ENCODE results near the gene LIN28B.
"Not testable (repeated sequence)": the region's sequence is repeated elsewhere in the genome, so short reads cannot be mapped to it uniquely, and the experiment has no call there.

The LIN28B gene

GRCh38 chr6:105069821-105070445 lies 113.0 kb downstream of the LIN28B start:
- no peak for DNase-seq (ENCODE audit: low spot score)

DNA sequence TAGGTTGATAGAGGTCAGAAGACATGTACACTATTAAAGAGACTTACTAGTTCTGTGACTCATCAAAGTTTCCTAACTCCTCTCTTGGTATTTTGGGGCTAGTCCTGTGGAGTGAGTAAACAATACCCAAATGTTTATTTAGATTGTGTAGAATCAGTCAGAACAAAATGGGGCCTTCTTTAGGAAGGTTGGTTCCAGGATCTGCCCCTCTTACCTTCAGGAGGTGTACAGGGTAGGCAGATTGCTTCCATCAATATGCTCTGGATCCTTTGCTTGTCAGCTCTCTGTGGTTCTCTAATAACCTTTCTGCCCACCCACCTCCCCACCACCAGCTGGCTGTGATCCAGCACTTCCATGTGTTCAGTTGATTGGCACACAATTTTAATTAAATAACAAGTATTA lies 115.9 kb downstream of the LIN28B start:
- no peak for DNase-seq (ENCODE audit: low spot score)

DNA sequence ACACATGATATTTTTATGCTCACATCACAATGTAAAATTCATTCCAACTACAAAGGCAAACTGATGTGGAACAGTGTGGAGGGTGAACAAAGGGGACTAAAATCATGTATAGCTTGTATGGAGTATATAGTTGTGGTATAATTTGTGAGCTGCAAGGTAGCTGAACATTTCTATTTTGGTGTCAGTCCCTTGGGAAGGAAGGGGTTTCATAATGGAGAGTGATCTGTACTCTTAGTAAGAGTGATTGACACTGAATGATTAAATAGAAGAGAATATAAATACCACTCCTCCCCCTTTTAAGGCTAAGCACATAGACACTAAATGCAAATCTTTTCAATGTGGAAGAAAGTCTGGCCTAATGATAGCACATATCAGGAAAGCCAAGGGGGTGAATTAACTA lies 118.3 kb downstream of the LIN28B start:
- DNase-seq (ENCODE audit: low spot score): no peak

DNA sequence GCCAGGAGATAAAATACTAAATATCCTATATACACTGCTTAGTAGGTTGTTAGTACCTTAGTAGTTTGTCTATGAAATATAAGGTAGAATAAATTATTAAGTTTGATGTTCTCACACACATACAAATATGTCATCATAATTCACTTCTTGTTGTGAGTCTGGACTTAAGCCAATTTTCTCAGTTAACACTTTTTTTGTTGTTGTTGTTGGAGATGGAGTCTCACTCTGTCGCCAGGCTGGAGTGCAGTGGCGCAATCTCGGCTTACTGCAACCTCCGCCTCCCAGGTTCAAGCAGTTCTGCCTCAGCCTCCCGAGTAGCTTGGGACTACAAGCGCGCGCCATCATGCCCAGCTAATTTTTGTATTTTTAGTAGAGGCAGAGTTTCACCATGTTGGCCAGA lies 119.5 kb downstream of the LIN28B start:
- DNase-seq (ENCODE audit: low spot score): not testable (repeated sequence)

- DNase-seq (ENCODE audit: low spot score): peak; percentile 43
Measured at GRCh38 chr6:105077596-105078385, 120.9 kb downstream of the LIN28B start.

DNA sequence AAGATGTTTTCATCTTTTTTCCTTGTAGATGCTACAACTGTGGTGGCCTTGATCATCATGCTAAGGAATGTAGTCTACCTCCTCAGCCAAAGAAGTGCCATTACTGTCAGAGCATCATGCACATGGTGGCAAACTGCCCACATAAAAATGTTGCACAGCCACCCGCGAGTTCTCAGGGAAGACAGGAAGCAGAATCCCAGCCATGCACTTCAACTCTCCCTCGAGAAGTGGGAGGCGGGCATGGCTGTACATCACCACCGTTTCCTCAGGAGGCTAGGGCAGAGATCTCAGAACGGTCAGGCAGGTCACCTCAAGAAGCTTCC lies 121.4 kb downstream of the LIN28B start:
- no peak for DNase-seq (ENCODE audit: low spot score)

DNA sequence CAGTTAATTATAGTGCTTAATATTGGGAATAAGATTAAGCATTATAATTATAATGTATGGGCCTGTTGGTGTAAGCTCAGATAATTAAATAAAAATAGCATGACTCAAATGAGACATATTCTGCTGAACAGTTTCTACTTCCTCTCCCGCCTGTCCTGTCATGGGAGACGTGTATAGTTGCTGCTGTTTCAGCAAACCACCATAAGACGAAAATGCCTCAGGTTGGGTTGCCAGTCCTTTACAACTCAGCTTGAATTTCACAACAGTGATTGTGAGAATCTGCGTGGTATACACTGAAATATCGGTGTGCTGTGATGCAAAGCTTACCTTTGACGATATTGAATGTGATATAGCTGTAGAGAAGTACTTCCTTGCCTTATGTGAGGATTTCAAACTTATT lies 123.4 kb downstream of the LIN28B start:
- no peak for DNase-seq (ENCODE audit: low spot score)

DNA sequence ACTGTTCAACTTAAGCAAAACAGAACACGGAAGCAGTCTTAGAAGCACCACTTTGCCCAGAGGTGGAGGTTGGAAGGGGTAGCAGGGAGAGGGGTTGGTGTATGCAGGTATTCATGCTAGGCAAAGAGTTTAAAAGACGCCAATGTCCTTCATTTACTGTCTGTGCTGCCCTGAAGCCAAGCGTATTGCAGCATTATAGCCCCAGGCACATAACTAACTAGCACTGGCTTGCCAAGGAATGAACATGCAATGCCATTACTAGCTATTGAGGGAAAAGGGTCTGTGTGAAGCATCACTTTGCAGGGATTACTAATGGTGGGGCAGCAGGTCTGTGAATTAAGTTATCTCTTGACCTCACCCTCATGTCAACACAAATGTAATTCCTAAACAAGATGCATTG lies 124.8 kb downstream of the LIN28B start:
- DNase-seq (ENCODE audit: low spot score): not testable (repeated sequence)

DNA sequence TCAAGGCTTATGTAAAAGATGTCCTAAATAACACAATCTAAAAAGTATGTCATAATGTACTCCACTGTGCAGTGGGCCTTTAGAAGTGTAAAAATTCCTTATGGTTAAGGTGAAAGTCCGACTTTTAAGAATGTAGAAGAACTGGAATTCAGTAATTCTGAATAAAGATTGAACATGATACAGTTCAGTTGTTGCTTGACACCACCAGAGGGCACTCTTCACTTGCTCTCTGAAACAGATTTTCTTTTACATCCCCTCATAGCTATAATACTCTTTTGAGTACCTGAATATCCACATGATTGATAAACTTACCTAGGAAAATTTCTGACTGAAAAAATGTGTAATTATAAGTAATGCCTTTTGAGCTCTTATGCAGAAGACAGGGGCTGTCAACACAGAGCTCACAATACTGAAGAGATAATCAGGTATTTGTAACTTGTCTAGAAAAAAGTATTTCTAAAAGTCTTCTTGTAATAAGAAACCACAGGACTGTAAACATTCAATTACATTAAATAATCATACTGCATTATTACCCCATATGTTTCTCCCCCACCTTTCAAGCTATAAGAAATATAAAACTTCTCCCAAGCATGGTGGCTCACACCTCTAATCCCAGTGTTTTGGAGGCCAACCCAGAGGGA lies 130.8 kb downstream of the LIN28B start:
- peak; percentile 59 for DNase-seq (ENCODE audit: low spot score)

- DNase-seq (ENCODE audit: low spot score): no peak
Measured at GRCh38 chr6:105091140-105091829, 134.4 kb downstream of the LIN28B start.

GRCh38 chr6:105094133-105094640 lies 137.3 kb downstream of the LIN28B start:
- no peak for DNase-seq (ENCODE audit: low spot score)

GRCh38 chr6:105095139-105095538 lies 138.2 kb downstream of the LIN28B start:
- no peak for DNase-seq (ENCODE audit: low spot score)

- no peak for DNase-seq (ENCODE audit: low spot score)
Measured at GRCh38 chr6:105097288-105097687, 140.4 kb downstream of the LIN28B start.

DNA sequence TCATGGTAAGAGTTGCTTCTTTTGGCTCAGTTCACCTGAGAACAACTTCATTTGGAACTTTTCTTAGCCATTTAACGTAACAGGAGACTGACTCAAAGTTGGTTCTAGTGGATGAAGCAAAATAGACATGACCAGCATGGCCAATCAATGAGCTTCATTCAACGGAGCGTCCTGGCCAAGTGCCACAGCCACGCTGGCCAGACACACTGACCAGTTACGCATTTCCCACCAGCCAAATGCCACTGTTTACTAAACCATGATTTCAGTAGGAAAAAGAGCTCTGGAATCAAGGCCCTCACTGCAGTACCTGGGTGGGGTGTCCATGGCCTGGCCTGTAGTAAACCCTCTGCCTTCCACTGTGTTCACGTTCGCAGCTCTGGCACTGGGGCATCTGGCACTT lies 142.5 kb downstream of the LIN28B start:
- no peak for DNase-seq (ENCODE audit: low spot score)

GRCh38 chr6:105102186-105102585 lies 145.3 kb downstream of the LIN28B start:
- no peak for DNase-seq (ENCODE audit: low spot score)

- DNase-seq (ENCODE audit: low spot score): no peak
Measured at GRCh38 chr6:105105094-105105493, 148.2 kb downstream of the LIN28B start.

DNA sequence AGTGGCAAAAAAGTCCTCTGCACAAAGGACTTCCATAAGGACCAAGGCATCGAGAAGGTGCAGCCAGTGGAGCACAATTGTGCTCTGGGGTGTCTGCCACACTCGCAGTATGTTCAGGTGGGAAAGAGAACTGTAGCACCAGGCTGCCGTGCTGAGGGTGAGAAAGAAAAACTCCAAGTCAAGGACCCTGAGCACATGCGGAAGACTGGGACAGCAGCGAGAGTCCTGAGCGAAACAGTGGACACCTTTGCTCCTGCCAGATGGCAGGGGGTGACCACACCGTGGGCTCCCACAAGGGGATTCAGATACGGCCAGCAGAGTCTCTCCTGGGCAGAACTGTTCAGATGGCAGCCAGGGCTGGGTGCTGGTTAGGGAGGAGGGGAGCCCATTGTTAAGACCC lies 149.4 kb downstream of the LIN28B start:
- DNase-seq (ENCODE audit: low spot score): no peak

- no peak for DNase-seq (ENCODE audit: low spot score)
Measured at GRCh38 chr6:105107207-105107606, 150.3 kb downstream of the LIN28B start.

DNA sequence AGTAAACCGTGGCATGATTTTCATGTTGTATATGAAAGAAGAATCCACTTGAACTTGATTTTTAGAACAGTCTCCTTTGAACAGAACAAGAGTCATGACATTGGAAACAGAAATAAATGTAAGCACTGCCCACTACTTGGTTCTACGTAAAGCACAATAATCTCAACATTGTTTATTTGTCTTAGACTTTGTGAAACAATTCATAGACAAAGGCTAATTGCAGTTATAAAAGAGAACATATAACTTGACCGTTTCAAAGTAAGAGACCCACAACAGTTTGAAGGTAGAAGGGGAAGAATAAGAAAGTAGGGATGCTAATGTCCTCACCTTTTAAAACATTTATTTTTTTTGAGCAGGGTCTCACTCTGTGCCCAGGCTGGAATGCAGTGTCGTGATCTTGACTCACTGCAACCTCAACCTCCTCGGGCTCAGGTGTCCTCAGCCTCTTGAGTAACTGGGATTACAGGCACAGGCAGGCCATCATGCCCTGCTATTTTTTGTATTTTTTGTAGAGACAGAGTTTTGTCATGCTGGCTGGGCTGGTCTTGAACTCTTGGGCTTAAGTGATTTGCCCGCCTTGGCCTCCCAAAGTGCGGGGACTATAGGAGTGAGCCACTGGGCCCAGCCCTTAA lies 151.8 kb downstream of the LIN28B start:
- no peak for DNase-seq (ENCODE audit: low spot score)

- no peak for DNase-seq (ENCODE audit: low spot score)
Measured at GRCh38 chr6:105109955-105110895, 153.3 kb downstream of the LIN28B start.

GRCh38 chr6:105111105-105111504 lies 154.2 kb downstream of the LIN28B start:
- DNase-seq (ENCODE audit: low spot score): no peak

All from cerebellar cortex (tissue), 1 donor.